HL-60 (cell line): ENCODE data around the gene IL12RB2.
"Not testable (repeated sequence)": the region's sequence is repeated elsewhere in the genome, so short reads cannot be mapped to it uniquely, and the experiment has no call there.

ENCODE experiments used
- CTCF ChIP-seq: IDR thresholded peaks from one replicate; pipeline ENCODE4 v1.5.1; 2011; ENCODE audit warnings: low read length, control low read depth, inconsistent platforms; ENCODE audit not compliant: insufficient read depth
- GABPA ChIP-seq: IDR thresholded peaks from 2 replicates; pipeline ENCODE4 v1.6.1; 2012; ENCODE audit warnings: low read depth
- POLR2AphosphoS5 ChIP-seq: IDR thresholded peaks from 2 replicates; pipeline ENCODE4 v1.6.1; 2012; ENCODE audit warnings: low read depth
- REST ChIP-seq: IDR thresholded peaks from 2 replicates; pipeline ENCODE4 v1.6.1; 2012; ENCODE audit warnings: low read depth; ENCODE audit not compliant: insufficient replicate concordance

GRCh38 chr1:67446014-67446413 lies 138.3 kb downstream of the IL12RB2 start:
- not testable (repeated sequence) for TF ChIP-seq REST, CTCF, GABPA, POLR2AphosphoS5
